Mucosa of descending colon (tissue), 3 donors: ENCODE data around the gene FAT1. TPM values are rescaled to one million over a fixed set of nuclear protein-coding genes. Genes with fewer than 3 reads are reported as not detected.

ENCODE experiments used
- ATAC-seq: fragments of 200-7000 bp; cut with Tn5 transposase; one replicate; pipeline ENCODE4 v1.9.1; 2020; ENCODE audit warnings: mild to moderate bottlenecking, moderate library complexity
- DNase-seq, 3 donors: peaks; one replicate each; pipeline ENCODE4 v3.0.0-alpha.2; 2020
- H3K36me3 ChIP-seq: fragments of 200-600 bp; one replicate; pipeline ENCODE4 v1.8.0; 2021; ENCODE audit warnings: low read depth, mild to moderate bottlenecking
- H3K4me1 ChIP-seq: fragments of 200-600 bp; one replicate; pipeline ENCODE4 v1.8.0; 2021; ENCODE audit warnings: low read depth, mild to moderate bottlenecking
- H3K4me3 ChIP-seq: fragments of 200-600 bp; one replicate; pipeline ENCODE4 v1.8.0; 2021; ENCODE audit warnings: mild to moderate bottlenecking
- H3K9me3 ChIP-seq: fragments of 200-600 bp; one replicate; pipeline ENCODE4 v1.8.0; 2021; ENCODE audit warnings: mild to moderate bottlenecking
- CTCF ChIP-seq: fragments of 200-600 bp; IDR thresholded peaks from one replicate; pipeline ENCODE4 v1.8.0; 2022; ENCODE audit warnings: antibody characterized with exemption, mild to moderate bottlenecking
- intact Hi-C, 2 donors: fragments of 100-400 bp; cut with DNase I in 1 of 2; cut with micrococcal nuclease in 1 of 2; formaldehyde crosslinking; loops; one replicate each; pipeline versions ENCODE4 v1.11.0 to v1.11.1; 2022; cut with DNase I, micrococcal nuclease
- total RNA-seq, 3 donors: library from RNA; stranded (reverse); fragmentation: NEBNext Ultra II Directional in 2 of 3; extraction: Animal tissue kit (Norgen Biotek cat#: 25700) in 2 of 3; gene quantifications; one replicate each; pipeline versions ENCODE4 v1.2.1 to v1.2.4, GENCODE V29; 2021 to 2023
- donor health status: DM: no; HTN: no; CAD: no; lungs with moderate emphysema.
- donor health status: DM: no; HTN: no; CAD: no.
- donor health status: DM: no; HTN: yes; CAD: no.

Gene FAT1
- total RNA-seq, 3 donors from 2014 or later = 241 to 337 (median 259) TPM

GRCh38 chr4:186569533-186570192 lies 154.0 kb downstream of the FAT1 start:
- no peak for TF ChIP-seq CTCF
- Histone ChIP-seq H3K36me3 (no peaks in the 10 kb centered on the region), H3K4me3 (no peak overlapping the region), H3K9me3 (no peaks in the 10 kb centered on the region), H3K4me1 (peaks cover 7% of the 10 kb centered on the region)
- intact Hi-C loops = no loop called here
- ATAC-seq (no peak), DNase-seq (peak in 1 of 3 donors; percentile 43)

- intact Hi-C loops = no loop called here
- DNase-seq (no peak), ATAC-seq (no peak)
- H3K36me3 ChIP-seq = no peaks in the 10 kb centered on the region
- H3K4me3 ChIP-seq = no peak overlapping the region
- H3K4me1 ChIP-seq = peaks cover 7% of the 10 kb centered on the region
- no peak for TF ChIP-seq CTCF
- H3K9me3 ChIP-seq = no peaks in the 10 kb centered on the region
These were observed 157.6 kb downstream of the FAT1 start for GRCh38 chr4:186566068-186566467.

GRCh38 chr4:186563761-186564160 lies 159.9 kb downstream of the FAT1 start:
- Histone ChIP-seq H3K4me1 (no peaks in the 10 kb centered on the region), H3K9me3 (no peaks in the 10 kb centered on the region), H3K4me3 (no peak overlapping the region), H3K36me3 (no peaks in the 10 kb centered on the region)
- ATAC-seq (no peak), DNase-seq (no peak)
- no peak for TF ChIP-seq CTCF
- intact Hi-C loops = no loop called here

- intact Hi-C loops = no loop called here
- TF ChIP-seq CTCF = no peak
- no peaks in the 10 kb centered on the region for H3K9me3 ChIP-seq
- ATAC-seq = no peak
- DNase-seq = no peak
- H3K4me3 ChIP-seq = no peak overlapping the region
- H3K4me1 ChIP-seq = no peaks in the 10 kb centered on the region
- no peaks in the 10 kb centered on the region for H3K36me3 ChIP-seq
These were observed 161.9 kb downstream of the FAT1 start for GRCh38 chr4:186561748-186562147.

GRCh38 chr4:186560647-186561046 lies 163.0 kb downstream of the FAT1 start:
- H3K4me1 ChIP-seq = no peaks in the 10 kb centered on the region
- H3K4me3 ChIP-seq = no peak overlapping the region
- no peaks in the 10 kb centered on the region for H3K9me3 ChIP-seq
- ATAC-seq (peak; percentile 59), DNase-seq (no peak)
- TF ChIP-seq CTCF = no peak
- intact Hi-C loops = no loop called here
- no peaks in the 10 kb centered on the region for H3K36me3 ChIP-seq

GRCh38 chr4:186557486-186557885 lies 166.2 kb downstream of the FAT1 start:
- no peak for TF ChIP-seq CTCF
- intact Hi-C loops = no loop called here
- Histone ChIP-seq H3K4me1 (no peaks in the 10 kb centered on the region), H3K4me3 (no peak overlapping the region), H3K36me3 (no peaks in the 10 kb centered on the region), H3K9me3 (no peaks in the 10 kb centered on the region)
- no peak for ATAC-seq
- no peak for DNase-seq
